HG03097 (cell line): Measurements from ENCODE around the gene SPATA33.
A peak's percentile ranks its signal among the peaks of the same experiment; 100 is the strongest.

Source experiments
- ATAC-seq: cut with Tn5 transposase; IDR thresholded peaks from one replicate; pipeline ENCODE4 v1.9.1; 2021; ENCODE audit not compliant: unreplicated experiment, low FRiP score

The SPATA33 gene

GRCh38 chr16:89657442-89658220 lies at the start of gene SPATA33, which contains the start of gene CHMP1A:
Gene SPATA33 (plus strand): TSS chr16:89657836. CDS start chr16:89657912, 76 bp downstream.
Gene CHMP1A (minus strand): TSS chr16:89657708. CDS start chr16:89657588, 120 bp downstream.
- ATAC-seq = peak; percentile 83

- ATAC-seq = no peak
Observed at GRCh38 chr16:89607937-89608740, 49.5 kb upstream of the SPATA33 start.

GRCh38 chr16:89610108-89610453 lies 47.6 kb upstream of the SPATA33 start:
- no peak for ATAC-seq

- no peak for ATAC-seq
Observed at GRCh38 chr16:89612415-89613166, 45.0 kb upstream of the SPATA33 start.

- ATAC-seq = no peak
Observed at GRCh38 chr16:89613231-89613953, 44.2 kb upstream of the SPATA33 start, which contains the start of gene DPEP1. Gene DPEP1 (plus strand): TSS chr16:89613642. CDS start chr16:89630411, 16,769 bp downstream.

GRCh38 chr16:89613954-89614459 lies 43.6 kb upstream of the SPATA33 start:
- no peak for ATAC-seq

GRCh38 chr16:89615176-89615575 lies 42.5 kb upstream of the SPATA33 start:
- ATAC-seq = no peak

- no peak for ATAC-seq
Observed at GRCh38 chr16:89615596-89616090, 42.0 kb upstream of the SPATA33 start.

GRCh38 chr16:89616623-89617022 lies 41.0 kb upstream of the SPATA33 start:
- ATAC-seq = no peak

GRCh38 chr16:89617036-89617435 lies 40.6 kb upstream of the SPATA33 start:
- ATAC-seq = no peak

- ATAC-seq = no peak
Observed at GRCh38 chr16:89618109-89618998, 39.3 kb upstream of the SPATA33 start.

GRCh38 chr16:89619840-89620239 lies 37.8 kb upstream of the SPATA33 start:
- no peak for ATAC-seq

- ATAC-seq = no peak
Observed at GRCh38 chr16:89620406-89620841, 37.2 kb upstream of the SPATA33 start.

- no peak for ATAC-seq
Observed at GRCh38 chr16:89621136-89621697, 36.4 kb upstream of the SPATA33 start.

- no peak for ATAC-seq
Observed at GRCh38 chr16:89621698-89622409, 35.8 kb upstream of the SPATA33 start.

GRCh38 chr16:89623511-89624261 lies 34.0 kb upstream of the SPATA33 start:
- no peak for ATAC-seq
